T-helper 2 cell (primary cell): ENCODE measurements around the gene SMC1B.
A peak's percentile ranks its signal among the peaks of the same experiment; 100 is the strongest.
"Not testable (repeated sequence)": the region's sequence is repeated elsewhere in the genome, so short reads cannot be mapped to it uniquely, and the experiment has no call there.

Experiments
- DNase-seq, 5 experiments: peaks; one replicate each; pipeline versions ENCODE4 v3.0.0 to v3.0.0-alpha.2; 2012 to 2022

The SMC1B gene

DNA sequence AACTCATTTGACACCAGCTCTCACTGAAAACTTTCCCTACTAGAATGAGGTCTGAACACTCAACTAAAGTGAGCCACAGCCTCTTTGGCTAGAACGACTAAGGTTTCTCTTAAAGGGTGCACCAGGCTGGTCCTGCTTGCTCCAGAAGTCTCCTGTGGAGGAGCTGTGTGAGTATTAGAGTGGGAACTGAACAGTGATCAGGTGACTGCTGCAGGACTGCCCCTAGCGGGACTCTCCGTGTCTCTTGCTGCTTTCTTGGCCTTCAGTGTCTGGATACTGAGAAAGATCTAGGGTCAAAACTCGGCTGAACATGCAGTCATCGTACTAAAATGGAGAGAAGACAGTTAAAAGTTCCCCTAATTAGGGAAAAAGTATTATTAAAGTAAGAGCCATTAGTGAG, 69.1 kb downstream of the SMC1B start:
- DNase-seq = no peak

DNA sequence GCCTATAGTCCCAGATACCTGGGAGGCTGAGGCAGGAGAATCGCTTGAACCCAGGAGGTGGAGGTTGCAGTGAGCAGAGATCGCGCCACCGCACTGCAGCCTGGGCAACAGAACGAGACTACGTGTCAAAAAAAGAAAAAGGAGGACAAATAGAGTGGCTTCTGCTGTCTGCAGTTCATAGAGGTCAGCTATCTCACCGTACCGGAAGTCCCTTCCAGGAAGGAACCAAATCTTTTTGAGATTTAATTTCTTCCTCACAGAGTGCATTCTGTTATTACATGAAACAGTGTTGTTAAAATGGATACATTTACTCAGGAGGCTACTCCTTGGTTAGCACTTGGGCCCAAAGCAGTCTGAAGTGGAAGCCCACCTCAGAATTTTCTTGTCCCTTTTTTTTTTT, 70.3 kb downstream of the SMC1B start:
- DNase-seq = no peak

DNA sequence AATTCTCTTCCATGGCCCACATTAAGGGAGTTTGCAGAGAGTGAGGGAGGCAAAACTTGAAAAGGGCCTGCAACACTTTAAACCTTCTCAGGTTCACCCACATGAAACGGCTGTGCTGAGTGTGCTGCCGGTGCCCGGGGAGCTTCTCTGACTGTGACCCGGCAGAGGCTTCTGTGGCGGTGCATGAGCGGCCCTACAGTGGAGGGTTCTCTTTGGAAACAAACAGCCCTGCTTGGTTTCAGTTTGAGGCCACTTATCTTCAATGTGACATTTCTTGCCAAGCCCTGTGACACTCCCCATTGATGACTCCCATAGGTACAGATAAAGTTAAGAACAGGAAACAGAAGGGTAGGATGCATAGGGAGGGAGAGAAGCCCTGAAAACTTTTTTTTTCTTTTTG, 71.9 kb downstream of the SMC1B start:
- DNase-seq = peak in 3 of 5 experiments; percentile 31 to 87 (median 32)

DNA sequence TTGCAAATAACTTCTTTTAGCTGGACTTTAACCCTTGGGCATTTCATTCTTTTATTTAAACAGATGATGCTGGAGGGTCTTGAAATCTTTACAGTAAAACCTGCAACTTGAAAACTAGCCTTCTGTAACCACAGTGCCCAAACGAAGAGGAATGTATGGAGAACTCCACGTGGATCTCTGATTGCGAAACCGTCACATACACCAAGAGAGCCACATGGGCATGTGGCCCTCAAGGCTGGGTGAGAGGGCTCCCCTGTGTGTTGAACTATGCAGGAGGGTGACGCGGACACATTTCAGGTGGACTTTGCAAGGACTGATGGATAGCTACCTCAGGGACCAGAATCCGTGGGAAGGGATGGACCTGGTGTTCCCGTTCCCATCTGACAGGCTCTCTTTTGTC, 73.1 kb downstream of the SMC1B start:
- no peak for DNase-seq

DNA sequence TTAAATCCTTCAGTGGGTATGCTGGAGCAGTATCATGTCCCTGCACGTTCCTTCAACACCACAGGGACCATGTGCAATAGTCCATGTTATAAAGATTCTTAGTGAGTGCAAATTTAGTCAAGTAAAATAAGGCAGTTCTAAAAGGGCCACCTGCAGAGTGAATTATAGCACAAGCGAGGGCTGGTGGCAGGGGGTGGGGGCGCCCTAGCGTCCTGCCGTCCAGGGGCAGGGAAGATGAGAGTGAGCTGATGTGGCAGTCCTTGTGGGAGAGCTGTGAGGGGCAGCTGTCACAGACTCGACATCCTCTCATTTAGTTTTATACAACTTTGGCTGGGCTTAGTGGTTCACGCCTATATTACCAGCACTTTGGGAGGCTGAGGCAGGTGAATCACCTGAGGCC, 74.6 kb downstream of the SMC1B start:
- no peak for DNase-seq

DNA sequence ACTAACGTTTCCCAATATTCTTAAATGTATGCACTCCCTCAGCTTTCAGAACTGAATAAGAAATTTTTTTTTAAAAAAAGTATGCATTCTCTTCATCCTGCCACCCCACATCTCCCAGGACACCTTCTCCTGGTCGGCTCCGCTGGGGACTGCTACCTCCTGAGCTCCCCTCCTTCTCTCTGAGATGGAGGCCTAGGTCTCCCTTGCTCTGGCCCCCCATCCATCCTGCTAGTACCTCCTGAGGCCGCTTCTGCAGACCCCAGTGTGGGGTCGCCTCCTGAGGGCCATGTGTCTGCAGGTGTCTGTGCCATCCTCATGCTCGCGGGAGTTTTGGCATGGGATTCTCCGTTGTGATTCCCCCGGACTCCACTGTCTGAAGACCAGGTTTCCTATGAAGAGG, 75.9 kb downstream of the SMC1B start:
- DNase-seq = no peak

DNA sequence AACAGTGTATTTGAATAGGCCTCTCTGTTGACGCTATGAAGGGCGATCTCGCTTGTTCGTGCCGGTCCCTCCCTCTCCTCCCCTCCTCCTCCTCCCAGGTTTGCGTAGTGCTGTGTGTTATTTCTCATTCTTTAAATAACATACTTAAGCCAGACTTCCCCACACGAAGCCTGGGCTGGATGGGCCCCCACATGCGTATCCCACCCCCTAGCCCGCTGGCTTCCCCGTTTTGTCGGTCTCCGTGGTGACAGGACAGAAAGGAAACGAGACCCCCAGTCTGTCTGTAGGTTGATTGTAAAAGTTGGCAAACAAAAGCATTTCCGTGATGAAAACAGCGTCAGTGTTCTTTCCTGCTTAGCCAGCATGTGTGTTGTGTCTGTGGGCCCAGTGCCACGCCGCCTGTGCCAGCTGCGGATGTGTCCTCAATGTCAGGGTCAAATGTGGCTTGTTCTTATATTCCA, 76.4 kb downstream of the SMC1B start:
- DNase-seq = no peak

DNA sequence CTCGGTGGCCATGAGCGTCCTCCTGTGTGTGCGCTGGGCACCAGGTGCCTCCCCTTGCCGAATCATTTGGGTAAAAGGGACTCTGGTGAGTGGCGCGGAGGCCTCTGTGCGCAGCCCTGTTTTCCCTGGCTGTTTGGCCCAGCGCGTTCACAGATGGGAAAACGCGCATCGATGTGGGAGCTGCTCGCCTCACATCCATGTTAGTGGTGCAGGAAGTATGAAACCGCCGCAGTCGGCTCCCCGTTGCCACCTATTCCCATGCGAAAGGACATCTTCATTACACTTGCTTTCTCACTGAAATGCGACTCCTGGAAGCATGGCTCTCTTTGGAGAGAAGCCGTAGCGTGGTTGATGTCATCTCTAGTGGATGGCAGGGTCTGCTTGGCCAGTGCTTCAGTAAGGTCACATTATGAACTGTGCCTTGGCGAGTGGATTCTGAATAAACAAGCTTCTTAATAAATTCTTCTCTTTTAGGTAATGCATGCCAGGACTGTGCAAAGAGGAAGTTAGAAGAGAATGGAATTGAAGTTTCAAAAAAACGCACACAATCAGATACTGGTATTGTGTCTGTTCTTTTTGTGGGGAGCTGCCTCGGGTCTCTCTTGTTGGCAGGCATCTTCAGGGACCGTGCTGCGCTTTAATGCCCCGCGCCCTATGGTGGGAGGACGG, 77.4 kb downstream of the SMC1B start:
- no peak for DNase-seq

DNA sequence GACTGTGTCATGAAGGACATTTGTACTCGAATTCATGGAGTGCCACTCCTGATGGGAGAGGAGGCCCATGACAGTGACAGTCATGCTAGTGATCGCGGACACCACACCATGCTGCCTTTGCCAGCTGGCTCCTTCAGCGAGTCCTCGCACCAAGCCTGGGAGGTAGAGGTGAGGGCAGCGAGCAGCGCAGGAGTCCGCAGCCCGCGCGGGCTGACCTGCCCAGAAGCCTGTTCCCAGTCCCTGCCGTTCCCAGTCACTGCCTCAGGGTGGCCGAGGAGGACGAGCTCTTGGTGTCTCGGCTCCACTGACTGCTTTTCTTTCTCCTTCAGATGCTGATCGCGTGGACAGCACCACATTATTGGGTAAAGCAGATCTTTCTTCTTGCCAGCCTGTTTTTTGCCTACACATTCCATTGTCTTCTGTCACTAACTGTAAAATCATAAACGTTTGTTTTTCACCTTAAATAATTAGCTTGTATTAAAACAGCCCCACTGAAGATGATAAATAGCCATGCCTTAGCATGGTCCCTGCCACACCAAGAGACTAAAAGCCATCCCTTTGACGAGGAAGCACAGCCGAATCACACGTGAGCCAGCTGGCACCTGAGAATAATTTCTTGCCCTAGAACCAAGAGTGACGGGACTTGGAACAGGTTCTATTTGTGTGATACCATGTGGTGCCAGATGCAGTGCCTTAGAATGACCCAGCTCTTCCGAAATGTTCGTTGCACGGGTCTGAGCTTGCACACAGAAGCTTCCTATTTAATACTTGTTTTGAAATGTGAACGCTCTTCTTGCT, 78.2 kb downstream of the SMC1B start:
- no peak for DNase-seq

DNA sequence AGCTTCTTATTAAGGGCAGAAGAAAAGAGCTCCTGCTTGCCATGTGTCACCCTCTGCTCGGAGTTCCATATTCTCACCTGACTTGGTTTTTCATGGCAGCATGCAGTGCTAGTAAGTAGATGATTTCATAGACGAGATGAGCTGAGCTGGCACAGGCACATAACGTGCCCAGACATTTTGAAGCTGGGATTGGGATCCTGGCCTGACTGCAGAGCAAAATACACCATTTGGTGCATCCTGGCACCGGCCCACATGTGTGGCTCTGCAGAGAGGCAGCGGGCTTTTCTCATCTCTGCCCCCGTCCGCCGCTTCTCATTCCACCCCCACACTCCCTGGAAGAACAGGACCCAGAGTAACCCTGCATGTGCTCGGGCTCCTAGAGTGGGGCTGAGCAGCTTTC, 78.9 kb downstream of the SMC1B start:
- no peak for DNase-seq

DNA sequence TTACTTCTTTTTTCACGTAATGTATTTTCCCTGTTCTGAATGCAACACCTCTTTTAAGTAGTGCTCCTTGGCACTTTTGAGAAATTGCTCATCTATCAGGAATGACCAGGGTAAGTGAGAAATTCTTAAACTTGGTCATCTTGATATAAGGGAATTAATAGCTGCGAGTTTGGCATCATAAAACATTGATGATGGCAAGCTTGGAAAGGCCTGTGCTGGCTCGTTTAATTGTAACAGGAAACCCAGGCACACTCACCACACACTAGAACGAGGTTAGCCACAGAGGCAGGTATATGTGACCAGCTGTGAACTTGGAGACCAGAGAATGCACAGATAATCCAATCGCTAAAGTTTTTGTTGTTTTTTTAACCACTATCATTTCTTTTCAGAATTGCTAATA, 79.3 kb downstream of the SMC1B start:
- DNase-seq = peak in 1 of 5 experiments; percentile 67

DNA sequence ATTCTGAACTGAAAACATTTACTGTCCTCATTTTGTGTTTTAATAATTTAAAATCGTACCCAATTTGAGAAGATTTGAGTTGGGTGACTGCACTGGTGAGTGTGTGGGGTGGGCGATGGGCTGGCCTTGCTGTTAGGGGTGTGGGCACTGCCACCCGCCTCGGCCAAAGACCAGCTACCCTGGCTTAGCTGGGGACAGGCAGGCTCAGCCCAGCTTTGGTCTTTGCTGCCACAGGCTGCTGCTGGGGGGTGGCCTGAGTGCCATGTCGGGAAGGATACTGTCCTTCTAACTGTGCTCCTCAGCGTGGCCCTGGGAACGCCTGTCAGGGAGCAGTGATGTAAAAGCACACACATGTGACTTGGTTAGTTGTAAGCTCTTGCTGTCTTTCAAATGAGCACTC, 81.4 kb downstream of the SMC1B start:
- no peak for DNase-seq

DNA sequence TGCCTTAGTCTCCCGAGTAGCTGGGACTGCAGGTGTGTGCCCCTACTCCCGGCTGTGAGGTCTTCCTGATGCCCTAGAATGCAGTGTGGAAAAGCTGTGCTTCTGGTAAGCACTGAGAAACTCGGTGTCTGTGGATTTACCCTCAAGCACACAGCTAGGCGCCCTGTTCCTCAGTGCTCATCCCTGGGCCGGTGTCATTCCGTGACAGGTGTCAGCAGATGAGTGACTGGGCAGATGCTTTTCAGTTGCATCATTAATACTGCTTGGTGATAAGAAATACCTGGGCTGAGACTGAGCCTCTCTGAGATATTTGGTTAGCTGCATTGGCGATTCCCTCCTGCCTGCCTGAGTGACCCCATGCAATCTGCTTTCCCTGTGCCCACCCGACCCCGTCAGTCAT, 81.9 kb downstream of the SMC1B start:
- DNase-seq = no peak

DNA sequence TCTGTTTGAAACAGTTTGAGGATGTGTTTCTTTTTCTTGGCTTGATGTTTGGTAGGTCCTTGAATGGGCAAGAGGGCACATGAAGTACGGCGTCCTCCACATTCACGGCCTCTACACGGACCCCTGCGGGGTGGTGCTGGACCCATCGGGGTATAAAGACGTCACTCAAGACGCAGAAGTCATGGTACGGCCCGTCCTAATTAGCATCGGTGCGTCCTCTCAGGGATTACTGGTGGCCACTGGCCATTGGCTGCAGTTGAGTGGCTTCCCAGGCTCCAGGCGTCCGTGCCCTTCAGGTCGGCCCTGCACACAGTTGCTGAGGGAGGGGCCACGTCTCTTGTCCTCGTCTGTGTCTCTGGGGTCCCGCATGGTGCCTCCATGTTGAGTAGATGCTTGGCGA, 82.9 kb downstream of the SMC1B start:
- DNase-seq = no peak

DNA sequence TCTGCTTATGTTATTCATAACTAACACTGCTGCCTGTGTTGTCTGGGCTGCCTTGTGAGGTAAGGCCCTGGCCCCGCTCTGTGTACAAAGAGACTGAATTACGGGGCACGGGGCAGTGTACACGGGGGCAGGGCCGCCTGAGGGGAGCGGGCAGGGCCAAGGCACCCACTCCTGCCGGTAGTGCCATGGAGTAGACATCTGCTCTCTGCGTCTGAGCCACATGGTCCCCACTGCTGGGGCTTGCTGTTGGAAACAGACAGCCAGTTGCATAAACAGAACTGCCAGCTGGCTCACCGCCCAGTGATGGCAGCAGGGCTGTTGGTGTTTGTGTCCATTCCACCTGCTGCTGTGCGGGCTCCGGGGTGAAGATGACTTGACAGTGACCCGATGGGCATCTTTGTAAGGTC, 83.9 kb downstream of the SMC1B start:
- DNase-seq = no peak

DNA sequence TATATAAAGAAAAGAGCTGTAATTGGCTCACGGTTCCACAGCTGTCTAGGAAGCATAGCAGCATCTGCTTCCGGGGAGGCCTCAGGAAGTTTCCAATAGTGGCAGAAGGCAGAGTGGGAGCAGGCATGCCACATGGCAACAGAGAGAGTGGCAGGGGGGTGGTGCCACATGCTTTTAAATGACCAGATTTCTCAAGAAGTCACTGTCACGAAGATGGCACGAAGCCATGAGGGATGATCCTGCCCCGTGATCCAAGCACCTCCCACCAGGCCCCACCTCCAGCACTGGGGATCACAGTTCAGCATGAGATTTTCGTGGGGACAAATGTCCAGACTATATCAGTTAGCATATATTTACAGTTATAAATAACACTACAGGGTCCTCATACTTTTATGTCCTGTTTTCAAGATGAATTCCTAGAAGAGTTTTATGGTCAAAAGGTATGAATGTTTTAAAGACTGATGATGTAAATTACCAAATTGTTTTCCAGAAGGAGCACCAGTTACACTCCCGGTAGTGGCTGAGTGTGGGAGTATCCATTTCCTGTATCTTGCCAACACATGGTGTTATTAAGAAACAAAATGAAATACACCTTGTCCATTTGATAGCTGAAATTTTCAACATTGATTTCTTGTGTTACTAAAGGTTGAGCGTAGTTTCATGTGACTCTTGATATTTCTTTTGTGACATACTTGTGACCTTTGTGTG, 84.4 kb downstream of the SMC1B start:
- no peak for DNase-seq

DNA sequence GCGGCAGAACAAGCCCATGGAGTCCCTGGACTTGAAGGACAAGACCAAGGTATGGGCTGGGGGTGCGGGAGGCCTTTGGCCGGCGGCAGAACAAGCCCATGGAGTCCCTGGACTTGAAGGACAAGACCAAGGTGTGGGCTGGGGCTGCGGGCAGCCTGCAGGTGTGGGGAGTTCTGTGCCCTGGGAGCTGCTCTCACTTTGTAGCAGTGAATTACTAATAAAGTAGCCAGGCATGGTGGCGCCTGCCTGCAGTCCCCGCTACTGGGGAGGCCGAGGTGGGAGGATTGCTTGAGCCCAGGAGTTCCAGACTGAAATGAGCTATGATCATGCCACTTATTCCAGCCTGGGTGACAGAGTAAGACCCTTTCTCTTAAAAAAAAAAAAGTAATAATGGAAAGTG, 85.1 kb downstream of the SMC1B start:
- DNase-seq = not testable (repeated sequence)

DNA sequence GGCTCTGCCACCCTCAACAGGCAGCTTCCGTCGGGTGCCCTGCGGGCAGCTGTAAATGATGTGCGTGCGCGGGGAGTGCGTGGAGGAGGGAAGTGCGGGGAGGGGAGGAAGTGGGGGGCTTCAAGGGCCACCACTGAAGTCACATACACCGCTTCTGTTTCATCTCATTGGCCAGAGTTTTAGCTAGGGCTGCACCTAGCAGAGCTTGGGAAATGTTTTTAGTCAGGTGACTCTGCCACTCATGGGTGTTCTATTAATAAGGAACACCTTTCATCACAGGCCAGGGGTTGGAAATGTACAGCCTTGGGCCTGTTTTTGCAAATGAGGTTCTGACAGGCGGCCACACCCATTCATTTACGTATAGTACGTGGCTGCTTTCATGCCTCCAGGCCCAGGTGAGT, 89.1 kb downstream of the SMC1B start:
- DNase-seq = peak in 1 of 5 experiments; percentile 10

DNA sequence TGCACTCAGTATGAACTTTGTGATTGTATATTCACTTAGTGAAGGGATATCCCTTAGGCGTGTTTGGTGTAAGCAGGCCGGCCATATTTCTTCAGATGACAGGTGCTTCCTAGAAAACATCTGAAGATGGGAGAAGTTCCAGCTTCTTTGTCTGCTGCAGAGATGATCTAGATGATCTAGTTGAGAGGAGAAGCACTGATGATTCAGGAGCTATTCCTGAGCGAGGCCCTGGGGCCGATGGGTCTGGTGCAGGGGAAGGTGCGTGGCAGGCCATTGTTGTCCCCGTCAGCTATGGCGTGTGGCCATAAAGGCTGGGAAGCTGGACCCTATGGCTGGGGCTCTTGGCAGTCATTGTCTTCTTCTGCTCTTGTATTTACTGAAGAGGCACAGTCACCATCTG, 89.7 kb downstream of the SMC1B start:
- DNase-seq = no peak

DNA sequence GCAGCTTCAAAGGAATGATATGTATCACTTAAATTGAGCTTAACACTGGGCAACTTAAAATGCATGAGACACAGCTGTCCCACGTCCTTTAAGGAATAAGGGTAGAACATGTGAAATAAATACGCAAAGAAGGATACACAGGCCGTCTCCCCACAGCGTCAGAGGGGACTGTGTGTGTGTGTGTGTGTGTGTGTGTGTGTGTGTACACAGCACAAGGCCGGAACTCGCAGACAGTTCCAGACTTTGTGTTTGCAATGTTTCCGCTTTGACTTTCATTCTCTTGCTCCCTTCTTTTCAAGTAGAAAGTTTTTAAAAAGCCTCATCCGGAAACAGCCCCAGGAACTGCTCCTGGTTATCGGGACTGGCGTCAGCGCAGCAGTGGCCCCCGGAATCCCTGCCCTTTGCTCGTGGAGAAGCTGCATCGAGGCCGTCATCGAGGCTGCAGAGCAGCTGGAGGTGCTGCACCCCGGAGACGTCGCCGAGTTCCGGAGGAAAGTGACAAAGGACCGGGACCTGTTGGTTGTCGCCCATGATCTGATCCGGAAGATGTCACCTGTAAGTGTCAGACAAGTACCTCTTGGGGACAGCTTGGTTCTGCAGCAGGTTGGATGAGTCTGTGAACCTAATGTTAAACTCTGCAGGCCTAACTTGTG, 90.4 kb downstream of the SMC1B start:
- peak in 1 of 5 experiments; percentile 68 for DNase-seq

DNA sequence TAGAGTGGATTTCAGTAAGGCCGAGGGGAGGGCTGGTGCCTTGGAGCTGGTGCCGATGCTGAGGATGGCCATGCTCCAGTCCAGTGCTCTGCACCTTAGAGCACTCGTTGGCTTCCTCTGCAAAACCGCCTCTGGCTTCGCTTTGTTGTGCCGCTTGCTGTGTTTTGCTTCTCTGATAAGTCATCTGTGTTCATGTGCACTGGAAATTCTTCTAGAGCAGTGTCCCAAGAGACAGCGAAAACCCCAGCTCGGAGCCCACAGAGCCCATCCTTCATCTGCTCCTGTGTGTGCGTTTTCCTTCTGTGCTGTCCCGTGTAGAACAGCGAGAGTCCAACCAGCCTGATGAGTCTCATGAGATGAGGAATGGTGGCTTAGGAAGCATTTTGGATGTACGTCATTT, 91.6 kb downstream of the SMC1B start:
- peak in 1 of 5 experiments; percentile 36 for DNase-seq

DNA sequence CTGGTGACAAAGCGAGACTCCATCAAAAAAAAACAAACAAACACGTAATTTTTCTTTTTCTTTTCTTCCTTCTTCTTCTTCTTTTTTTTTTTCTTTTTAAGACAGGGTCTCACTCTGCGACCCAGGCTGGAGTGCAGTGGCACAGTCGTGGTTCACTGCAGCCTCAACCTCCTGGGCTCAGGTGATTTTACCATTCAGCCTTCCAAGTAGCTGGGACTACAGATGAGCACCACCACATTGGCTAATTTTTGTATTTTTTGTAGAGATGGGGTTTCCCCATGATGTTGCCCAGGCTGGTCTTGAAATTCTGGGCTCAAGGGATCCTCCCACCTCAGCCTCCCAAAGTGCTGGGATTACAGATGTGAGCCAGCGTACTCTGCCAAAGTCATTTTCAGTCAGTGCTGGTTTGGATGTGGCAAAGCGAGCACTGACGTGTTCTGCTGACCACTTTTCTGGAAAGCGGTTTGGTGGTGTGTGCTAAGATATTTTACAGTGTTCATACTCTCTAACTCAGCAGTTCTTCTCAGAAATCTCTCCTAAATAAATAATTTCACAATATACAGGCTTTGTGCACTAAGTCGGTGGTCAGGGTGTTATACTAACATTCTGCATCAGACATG, 92.9 kb downstream of the SMC1B start:
- DNase-seq = peak in 1 of 5 experiments; percentile 73

DNA sequence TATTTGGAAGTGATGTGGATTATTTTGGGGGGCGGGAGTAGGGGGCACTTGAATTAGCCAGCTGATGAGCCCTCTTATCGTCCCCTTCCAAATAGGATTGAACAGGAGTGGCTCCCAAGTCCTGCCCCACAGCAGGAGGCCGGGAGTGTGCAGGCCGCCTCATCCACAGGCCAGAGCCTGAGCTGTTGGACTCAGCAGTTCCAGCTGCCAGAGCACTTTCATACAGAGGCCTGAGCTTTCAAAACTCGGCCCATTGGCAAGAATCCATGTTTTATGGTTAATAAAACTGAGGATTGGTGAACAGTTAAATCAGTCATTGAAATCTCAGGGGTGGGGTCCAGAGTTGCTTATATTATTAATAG, 94.1 kb downstream of the SMC1B start:
- no peak for DNase-seq
